ENCODE data around the gene SERPINA3.
A peak's percentile ranks its signal among the peaks of the same experiment; 100 is the strongest.

SERPINA3 gene

DNA sequence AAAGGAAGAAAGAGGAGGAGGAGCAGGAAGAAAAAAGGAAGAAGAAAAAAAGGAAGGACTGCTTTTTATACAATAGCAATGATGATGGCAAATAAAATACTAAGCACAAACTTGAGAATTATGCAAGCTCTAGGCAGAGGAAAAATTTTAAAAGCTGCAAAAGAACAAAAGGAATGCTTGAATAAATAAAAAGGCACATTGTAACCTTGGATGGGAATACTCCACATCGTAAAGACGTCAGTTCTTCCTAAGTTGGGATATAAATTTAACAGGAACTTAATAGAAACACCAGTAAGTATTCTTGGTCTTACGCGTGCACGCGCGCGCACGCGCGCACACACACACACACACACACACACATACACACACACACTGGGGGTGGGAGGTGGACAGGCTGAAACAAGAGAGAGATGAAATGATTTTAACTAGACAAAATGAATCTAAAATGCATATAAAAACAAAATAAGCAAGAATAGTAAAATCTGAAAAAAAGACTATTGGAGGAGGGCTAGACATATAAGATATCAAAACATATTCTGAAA lies 43.0 kb downstream of the SERPINA3 start:
- no peak for DNase-seq (ENCODE audit: low spot score)

DNA sequence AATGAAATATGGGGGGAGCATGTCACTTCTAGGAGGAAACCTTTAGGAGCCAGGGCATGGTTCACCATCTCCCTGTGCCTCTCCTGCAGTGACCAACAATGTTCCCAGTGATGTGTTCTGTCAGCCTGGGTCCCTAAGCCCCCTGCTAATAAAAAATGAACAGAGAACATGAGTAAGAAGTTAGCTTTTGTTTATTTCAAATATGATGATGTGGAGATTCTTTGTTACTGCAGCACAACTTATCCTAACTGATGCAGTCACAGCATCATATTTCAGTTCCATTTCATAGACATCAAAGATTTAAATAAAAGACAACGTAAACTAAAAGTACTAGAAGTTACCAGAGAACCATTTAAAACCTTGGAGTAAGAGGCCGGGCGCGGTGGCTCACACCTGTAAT lies 43.9 kb downstream of the SERPINA3 start:
- DNase-seq (ENCODE audit: low spot score) = no peak

DNA sequence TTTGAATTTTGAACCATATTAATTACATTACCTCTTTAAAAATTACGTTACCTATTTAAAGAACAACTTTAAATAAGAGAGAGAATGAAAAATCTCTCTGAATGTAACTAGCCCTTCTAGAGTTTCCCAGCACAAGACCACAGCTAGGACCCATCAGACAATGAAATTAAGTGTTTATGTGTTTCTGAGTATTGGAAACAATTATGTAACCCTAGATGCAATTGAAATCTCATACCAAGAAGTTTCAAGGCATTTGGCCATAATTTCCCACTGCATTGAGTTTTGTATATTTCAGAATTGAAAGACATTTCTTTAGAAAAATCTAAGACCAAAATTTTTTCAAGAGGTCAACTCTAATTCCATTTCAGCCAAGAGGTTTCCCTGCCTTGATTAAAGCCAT lies 47.1 kb downstream of the SERPINA3 start:
- DNase-seq (ENCODE audit: low spot score) = no peak

DNA sequence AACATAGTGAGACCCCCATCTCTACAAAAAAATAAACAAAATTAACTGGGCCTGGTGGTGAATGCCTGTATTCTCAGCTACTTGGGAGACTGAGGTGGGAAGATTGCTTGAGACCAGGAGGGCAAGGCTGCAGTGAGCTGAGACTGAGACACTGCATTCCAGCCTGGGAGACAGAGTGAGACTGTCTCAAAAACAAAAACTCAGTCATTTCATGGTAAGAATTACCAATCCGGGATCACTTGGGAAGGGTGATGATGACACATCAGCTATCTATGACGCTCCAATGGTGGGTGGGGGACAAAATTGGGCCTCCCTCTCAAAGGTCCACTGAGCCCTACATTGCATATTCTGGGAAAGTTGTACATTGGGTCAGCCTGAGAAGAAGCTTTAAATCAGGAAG lies 47.7 kb downstream of the SERPINA3 start:
- DNase-seq (ENCODE audit: low spot score) = no peak

DNA sequence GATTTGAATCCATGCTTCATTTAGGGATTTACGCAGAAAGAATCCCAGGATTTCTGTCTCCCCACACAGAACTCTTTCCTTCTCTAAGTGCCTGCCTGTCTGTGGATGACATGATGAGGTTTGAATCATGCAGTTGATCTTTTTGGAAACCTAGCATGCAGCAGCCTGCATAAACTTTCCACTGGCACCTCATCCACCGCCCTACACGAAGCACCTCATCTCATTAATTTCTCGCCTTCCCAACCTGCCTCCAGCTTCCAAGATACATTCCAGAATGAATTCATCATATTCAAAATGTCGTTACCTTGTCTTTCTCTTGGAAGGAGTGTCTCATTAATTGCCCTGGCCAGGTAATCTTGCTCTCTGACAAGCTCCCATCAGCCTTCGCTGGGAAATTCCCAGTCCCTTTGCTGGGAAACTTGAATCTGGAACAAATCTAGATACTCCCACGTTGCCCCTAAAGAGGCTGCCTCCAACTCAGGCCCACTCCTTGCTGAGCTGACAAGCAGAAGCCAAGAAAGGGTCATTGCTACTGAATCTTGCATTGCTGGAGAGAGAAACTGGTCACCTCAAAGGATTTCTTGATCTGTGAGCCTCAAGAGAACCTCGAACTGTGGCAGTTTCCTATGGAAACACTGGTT lies 48.2 kb downstream of the SERPINA3 start:
- peak; percentile 53 for DNase-seq (ENCODE audit: low spot score)

DNA sequence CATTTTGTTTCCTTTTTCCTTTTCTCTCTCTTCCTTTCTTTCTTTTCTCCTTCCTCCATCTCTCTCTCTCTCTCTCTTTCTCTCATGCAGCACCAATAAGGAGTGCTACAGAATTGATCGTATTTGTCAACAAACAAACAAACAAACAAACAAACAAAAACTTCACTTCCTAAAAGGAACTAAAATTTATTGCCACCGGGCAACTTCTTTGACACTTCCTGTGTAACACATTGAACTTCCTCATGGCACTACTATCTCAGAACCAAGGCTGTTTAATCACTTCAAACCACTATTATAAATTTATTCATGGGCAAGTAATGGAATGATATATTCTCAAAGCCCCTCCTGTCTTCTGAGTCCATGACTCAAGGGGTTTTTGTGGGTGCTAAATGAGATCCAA lies 51.3 kb downstream of the SERPINA3 start:
- no peak for DNase-seq (ENCODE audit: low spot score)

DNA sequence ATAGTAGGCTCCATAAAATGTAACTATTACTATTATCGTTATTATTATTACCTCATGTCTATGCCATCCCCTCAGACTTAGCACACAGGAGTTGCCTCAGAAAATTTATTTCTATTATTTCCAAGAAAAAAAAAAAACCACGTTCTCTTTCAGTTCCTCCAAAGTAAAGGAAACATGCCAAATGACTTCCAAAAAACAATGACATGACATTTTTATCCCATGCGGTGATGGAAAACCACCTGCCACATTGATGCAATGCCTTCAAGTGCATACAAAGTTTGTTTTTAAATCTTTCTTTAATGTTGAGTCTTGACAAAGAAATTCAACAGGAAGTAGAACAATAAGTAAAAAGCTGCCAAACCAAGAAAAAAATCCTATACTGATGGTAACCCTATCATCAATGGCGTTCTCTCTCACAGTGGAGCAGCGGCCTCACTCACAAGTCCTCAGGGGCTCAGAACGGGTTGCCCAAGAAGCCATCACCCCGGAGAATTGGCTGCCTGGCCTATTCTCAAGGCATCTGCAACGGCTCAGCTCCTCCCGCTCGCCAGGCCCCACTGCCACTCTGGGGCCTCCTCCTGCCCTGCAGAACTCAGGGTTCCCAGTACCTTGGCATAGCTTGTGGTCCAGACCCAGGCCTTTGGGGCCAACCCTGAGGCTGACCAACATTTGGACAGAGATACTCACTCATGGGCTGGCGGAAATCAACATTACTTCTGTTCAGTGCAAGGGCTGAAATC lies 51.9 kb downstream of the SERPINA3 start:
- DNase-seq (ENCODE audit: low spot score) = no peak

DNA sequence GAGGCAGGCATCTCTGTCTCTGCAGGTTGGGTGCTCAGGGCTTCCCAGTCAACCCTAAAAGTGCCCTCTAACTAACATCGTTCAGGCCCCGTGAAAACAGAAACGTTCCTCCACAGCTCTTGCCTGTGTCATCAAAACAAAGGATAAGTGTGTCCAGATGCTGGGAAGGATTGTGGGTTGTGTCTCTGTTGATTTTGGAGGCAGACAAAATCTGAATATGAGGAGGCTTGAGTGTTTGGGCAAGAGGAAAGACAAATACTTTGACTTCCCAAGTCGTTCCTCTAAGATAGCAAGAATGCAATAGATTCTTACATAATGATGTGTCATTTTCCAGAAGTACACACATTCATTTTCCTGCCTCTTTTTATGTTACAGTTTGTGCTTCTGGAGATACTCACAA lies 52.9 kb downstream of the SERPINA3 start:
- DNase-seq (ENCODE audit: low spot score) = no peak

DNA sequence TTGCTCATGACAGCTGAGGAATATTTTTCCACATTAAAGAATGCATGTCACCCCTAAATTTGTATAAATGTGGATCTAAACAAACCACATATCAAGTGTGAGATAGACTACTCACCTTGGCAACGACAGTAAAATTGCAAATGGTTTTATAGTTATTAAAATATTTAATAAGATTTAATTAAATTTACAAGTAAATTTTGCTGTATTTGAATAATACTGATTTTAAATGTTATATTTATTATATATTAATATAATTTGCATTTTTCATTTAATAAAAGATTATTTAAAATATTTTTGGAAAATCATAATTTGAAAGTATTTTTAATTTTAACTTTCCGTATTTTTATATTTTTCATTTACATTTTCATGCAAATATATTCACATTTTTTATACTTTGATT lies 53.4 kb downstream of the SERPINA3 start:
- no peak for DNase-seq (ENCODE audit: low spot score)

DNA sequence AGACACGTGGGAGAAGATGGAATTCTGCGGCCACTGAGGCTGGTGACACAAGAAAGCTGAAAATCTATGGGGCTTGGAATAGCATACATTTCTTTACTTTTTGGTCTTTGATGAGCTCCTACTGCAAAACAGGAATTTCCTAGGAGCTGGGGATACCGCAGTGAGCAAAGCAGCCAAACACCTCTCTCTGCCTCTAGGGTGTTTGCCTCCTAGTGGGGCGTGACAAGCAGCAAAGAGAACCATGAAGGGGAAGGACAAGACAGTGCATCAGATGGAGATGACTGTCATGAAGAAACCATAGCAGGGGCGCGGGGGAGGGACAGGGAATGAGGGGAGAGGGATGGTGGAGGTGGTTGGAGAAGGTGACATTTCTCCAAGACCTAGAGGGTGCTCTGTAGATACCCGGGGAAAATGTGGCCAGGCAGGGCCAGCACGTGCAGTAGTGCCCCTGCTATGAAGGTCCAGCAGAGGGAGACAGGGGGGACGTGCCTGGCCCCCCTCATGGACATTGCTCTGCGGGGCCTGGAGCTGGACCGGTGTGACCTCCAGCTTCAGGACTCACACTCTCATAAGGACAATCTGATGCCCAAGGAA lies 58.6 kb downstream of the SERPINA3 start:
- no peak for DNase-seq (ENCODE audit: low spot score)

DNA sequence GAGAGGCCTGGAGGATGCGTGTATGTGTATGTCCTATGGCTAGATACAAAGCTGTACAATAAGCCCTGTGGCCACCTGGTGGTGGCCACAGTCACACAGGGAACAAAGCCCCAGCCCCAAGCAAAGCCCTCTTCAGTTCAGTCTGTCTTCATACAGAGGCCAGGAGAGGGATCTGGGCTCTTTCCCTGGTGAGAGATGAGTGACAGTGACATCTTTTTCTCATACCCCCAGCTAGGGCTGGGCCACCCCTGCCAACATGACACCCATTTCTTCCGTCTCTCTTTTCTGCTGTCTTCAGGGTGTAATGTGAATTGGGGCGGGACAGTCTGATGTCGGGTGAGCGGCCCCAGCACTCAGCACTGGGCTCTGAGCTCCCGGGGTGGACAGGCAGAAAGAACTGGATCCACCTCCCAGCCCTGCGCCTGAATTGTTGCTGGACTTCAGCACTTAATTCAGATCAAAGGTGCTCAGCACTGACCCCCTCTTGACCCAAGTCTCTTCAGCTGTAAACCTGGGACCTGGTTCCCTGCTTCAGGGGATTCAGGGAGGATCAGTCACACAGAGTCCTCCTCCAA lies 59.8 kb downstream of the SERPINA3 start:
- no peak for DNase-seq (ENCODE audit: low spot score)

DNA sequence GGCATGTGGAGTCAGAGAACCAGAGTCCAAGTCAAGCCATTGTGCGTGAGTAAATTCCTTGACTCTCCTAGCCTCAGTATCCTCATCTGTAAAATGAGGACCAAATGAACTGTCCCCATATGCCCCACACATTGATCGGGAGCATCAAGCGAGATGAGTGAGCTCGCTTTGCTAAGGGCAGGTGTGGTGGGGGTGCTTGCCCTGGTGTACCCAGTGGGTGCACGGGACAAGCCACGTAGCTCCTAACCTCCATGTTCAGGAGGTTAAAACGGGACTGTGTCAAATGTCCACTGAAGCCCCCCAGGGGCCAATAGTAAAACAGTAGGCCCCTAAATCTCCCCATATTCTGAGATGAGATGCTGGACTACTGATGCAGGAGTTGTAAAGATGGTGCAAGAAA lies 60.9 kb downstream of the SERPINA3 start:
- no peak for DNase-seq (ENCODE audit: low spot score)

Measured in putamen (tissue), 1 donor.